ENCODE data around the gene CALM3.

CALM3 gene

GRCh38 chr19:46600384-46601317 is 479 bp upstream of the CALM3 start:
- peak overlapping the region; percentile 99 for H3K27ac ChIP-seq
- no peak for TF ChIP-seq CTCF (conservative IDR thresholded peaks at IDR 0.05)

- H3K27ac ChIP-seq = peak overlapping the region; percentile 99
- TF ChIP-seq CTCF (conservative IDR thresholded peaks at IDR 0.05) = no peak
Observed at GRCh38 chr19:46602392-46603194, 1.5 kb downstream of the CALM3 start.

GRCh38 chr19:46603195-46603637 is 2.1 kb downstream of the CALM3 start:
- peak overlapping the region; percentile 99 for H3K27ac ChIP-seq
- no peak for TF ChIP-seq CTCF (conservative IDR thresholded peaks at IDR 0.05)

GRCh38 chr19:46603752-46604231 is 2.7 kb downstream of the CALM3 start:
- TF ChIP-seq CTCF (conservative IDR thresholded peaks at IDR 0.05) = no peak
- peak overlapping the region; percentile 99 for H3K27ac ChIP-seq

- peak overlapping the region; percentile 99; the same call in 1 of the 2 replicates for H3K27ac ChIP-seq
- no peak; the same call in 1 of the 2 replicates for TF ChIP-seq CTCF (conservative IDR thresholded peaks at IDR 0.05)
Observed at GRCh38 chr19:46604781-46605355, 3.7 kb downstream of the CALM3 start.

- no peak for TF ChIP-seq CTCF (conservative IDR thresholded peaks at IDR 0.05)
- H3K27ac ChIP-seq = peak overlapping the region; percentile 99; the same call in 1 of the 2 replicates
Observed at GRCh38 chr19:46605356-46605821, 4.3 kb downstream of the CALM3 start.

Measured in VCaP (cell line).